GM12878 (cell line): Measurements from ENCODE around the gene CAV1. TPM values are rescaled to one million over a fixed set of nuclear protein-coding genes. Genes with fewer than 3 reads are reported as not detected.

Experiments
- ATAC-seq: fragments of 200-7000 bp; cut with Tn5 transposase; 3 replicates; pipeline ENCODE4 v1.9.1; 2020; ENCODE audit warnings: mild to moderate bottlenecking, moderate library complexity
- BruUV-seq: library from RNA; stranded (reverse); fragments of 400-500 nt; replicated peaks from 2 replicates; lab custom pipeline; 2021; lab: Mats Ljungman, UMichigan
- CTCF ChIA-PET: fragments of 300-600 bp; sonication (Branson Sonifier 250); formaldehyde crosslinking; extraction: SDS; loops from one replicate; lab custom pipeline; 2021; ENCODE audit warnings: inconsistent platforms; lab: Yijun Ruan, JAX
- POLR2A ChIA-PET: fragments of 350-600 bp; formaldehyde crosslinking; extraction: SDS; loops from one replicate; lab custom pipeline; 2021; ENCODE audit warnings: inconsistent platforms; lab: Charles Lee
- RAD21 ChIA-PET: fragments of 300-600 bp; sonication (Branson Sonifier 250); formaldehyde crosslinking; loops from one replicate; lab custom pipeline; 2023; ENCODE audit warnings: antibody characterized with exemption; ENCODE audit not compliant: unreplicated experiment; lab: Charles Lee
- SMC1A ChIA-PET: fragments of 300-600 bp; sonication (Branson Sonifier 250); formaldehyde crosslinking; loops from one replicate; lab custom pipeline; 2023; ENCODE audit not compliant: unreplicated experiment, uncharacterized antibody; lab: Charles Lee
- DNase-seq: peaks from one replicate; pipeline ENCODE4 v3.0.0-alpha.2; 2011; ENCODE audit warnings: low read depth, low spot score
- FAIRE-seq: peaks from 3 replicates; lab custom pipeline; 2011; peaks lifted over from hg19 to GRCh38; lab: Jason Lieb, UNC
- H2AFZ ChIP-seq: 2 replicates; pipeline ENCODE4 v1.6.0; 2011; ENCODE audit warnings: low read depth, low read length, control low read depth; ENCODE audit not compliant: control insufficient read depth
- H3K27ac ChIP-seq: 2 replicates; pipeline ENCODE4 v1.5.1; 2011; ENCODE audit warnings: control low read depth; ENCODE audit not compliant: control insufficient read depth, insufficient read depth
- H3K27me3 ChIP-seq, 2 experiments: replicated peaks in 1 of 2; 2 replicates each; pipeline versions ENCODE4 v1.6.0 to v1.6.1; 2011; ENCODE audit warnings: low read length in 1 of 2; ENCODE audit not compliant: control insufficient read depth in 2 of 2, insufficient read depth in 2 of 2
- H3K36me3 ChIP-seq, 2 experiments: 2 replicates each; pipeline ENCODE4 v1.5.1; 2011; ENCODE audit warnings: low read length in 1 of 2; ENCODE audit not compliant: control insufficient read depth in 2 of 2, insufficient read depth in 2 of 2
- H3K4me1 ChIP-seq: 2 replicates; pipeline ENCODE4 v1.6.1; 2011; ENCODE audit warnings: mild to moderate bottlenecking, low read length, moderate library complexity, mixed read lengths; ENCODE audit not compliant: control insufficient read depth, insufficient read depth
- H3K4me2 ChIP-seq: 2 replicates; pipeline ENCODE4 v1.6.0; 2011; ENCODE audit warnings: control low read depth; ENCODE audit not compliant: control insufficient read depth, insufficient read depth
- H3K4me3 ChIP-seq: fragments of 200-600 bp; sonication (generic); 2 replicates; pipeline ENCODE4 v1.5.1; 2016
- H3K79me2 ChIP-seq: 2 replicates; pipeline ENCODE4 v1.6.0; 2011; ENCODE audit warnings: low read length; ENCODE audit not compliant: control insufficient read depth, insufficient read depth
- H3K9ac ChIP-seq: 2 replicates; pipeline ENCODE4 v1.8.0; 2011; ENCODE audit warnings: low read length, control low read depth, mixed read lengths; ENCODE audit not compliant: control insufficient read depth, insufficient read depth
- H3K9me3 ChIP-seq: replicated peaks from 3 replicates; pipeline ENCODE4 v1.5.1; 2011; ENCODE audit warnings: mild to moderate bottlenecking, low read length; ENCODE audit not compliant: control insufficient read depth, insufficient read depth
- H4K20me1 ChIP-seq: 2 replicates; pipeline ENCODE4 v1.6.0; 2011; ENCODE audit not compliant: control insufficient read depth, insufficient read depth
- BCL11A ChIP-seq: IDR thresholded peaks from 2 replicates; pipeline ENCODE4 v1.6.1; 2011; ENCODE audit warnings: low read depth, low read length
- BRCA1 ChIP-seq: IDR thresholded peaks from 2 replicates; pipeline ENCODE4 v1.6.1; 2011; ENCODE audit warnings: low read depth, low read length, improper control_type of control experiment
- ETV6 ChIP-seq, 2 experiments: fragments of 450-650 bp in 1 of 2; IDR thresholded peaks in 1 of 2; conservative IDR thresholded peaks in 1 of 2; 2 replicates each; pipeline ENCODE4 v1.6.1; 2014; ENCODE audit warnings: antibody characterized with exemption in 1 of 2, borderline replicate concordance in 1 of 2, low read depth in 1 of 2, mild to moderate bottlenecking in 1 of 2, moderate library complexity in 1 of 2
- FOXM1 ChIP-seq: IDR thresholded peaks from 2 replicates; pipeline ENCODE4 v1.6.1; 2012; ENCODE audit warnings: low read depth, mild to moderate bottlenecking, inconsistent platforms, low read length, moderate library complexity
- HCFC1 ChIP-seq: fragments of 150-350 bp; IDR thresholded peaks from 2 replicates; pipeline ENCODE4 v1.6.1; 2014; ENCODE audit warnings: low read length
- NFXL1 ChIP-seq: fragments of 450-650 bp; IDR thresholded peaks from 2 replicates; pipeline ENCODE4 v1.6.1; 2017; ENCODE audit warnings: antibody characterized with exemption, mild to moderate bottlenecking, borderline replicate concordance
- POLR2A ChIP-seq: IDR thresholded peaks from 2 replicates; pipeline ENCODE4 v1.6.1; 2011; ENCODE audit warnings: low read depth, mild to moderate bottlenecking, low read length
- POLR2AphosphoS2 ChIP-seq: IDR thresholded peaks from 2 replicates; pipeline ENCODE4 v1.6.1; 2011; ENCODE audit warnings: low read depth, mild to moderate bottlenecking, low read length, improper control_type of control experiment, moderate library complexity
- RELA ChIP-seq: fragments of 450-650 bp; IDR thresholded peaks from 2 replicates; pipeline ENCODE4 v1.8.0; 2014; ENCODE audit warnings: borderline replicate concordance; ENCODE audit not compliant: partially characterized antibody
- SMAD5 ChIP-seq: IDR thresholded peaks from 2 replicates; pipeline ENCODE4 v1.6.1; 2016; ENCODE audit warnings: antibody characterized with exemption, low read depth
- SP1 ChIP-seq: IDR thresholded peaks from one replicate; pipeline ENCODE4 v1.6.1; 2011; ENCODE audit warnings: low read depth, low read length
- SREBF2 ChIP-seq: IDR thresholded peaks from 2 replicates; pipeline ENCODE4 v1.6.1; 2012; ENCODE audit warnings: mild to moderate bottlenecking, low read length
- SUPT20H ChIP-seq: IDR thresholded peaks from 2 replicates; pipeline ENCODE4 v1.6.1; 2011; ENCODE audit warnings: low read depth, mild to moderate bottlenecking, low read length, moderate library complexity, borderline replicate concordance; ENCODE audit not compliant: control insufficient read depth
- SUZ12 ChIP-seq: fragments of 200-600 bp; sonication (generic); IDR thresholded peaks from one replicate; pipeline ENCODE4 v1.6.1; 2018; ENCODE audit warnings: antibody characterized with exemption, mild to moderate bottlenecking; ENCODE audit not compliant: unreplicated experiment
- TAF1 ChIP-seq: IDR thresholded peaks from 2 replicates; pipeline ENCODE4 v1.6.1; 2011; ENCODE audit warnings: mild to moderate bottlenecking, low read depth, low read length, borderline replicate concordance
- ZNF622 ChIP-seq: fragments of 450-650 bp; IDR thresholded peaks from 2 replicates; pipeline ENCODE4 v1.6.1; 2017; ENCODE audit warnings: mild to moderate bottlenecking, inconsistent platforms
- WGBS: methylation state at CpG from one replicate; pipeline ENCODE4 v1.1.6; 2016; ENCODE audit warnings: low lambda C conversion rate; ENCODE audit not compliant: insufficient replicate concordance, insufficient coverage; ENCODE audit errors: missing lambda C conversion rate; 5-methylcytosine and 5-hydroxymethylcytosine counted together
- in situ Hi-C: fragments of 300-500 bp; cut with MboI; formaldehyde crosslinking; loops from 9 replicates; pipeline ENCODE4 v1.14.3; 2018; ENCODE audit warnings: mixed read lengths
- intact Hi-C: fragments of 100-400 bp; cut with micrococcal nuclease; formaldehyde crosslinking; loops from one replicate; pipeline ENCODE4 v1.14.2; 2022; ENCODE audit not compliant: unreplicated experiment
- polyA plus RNA-seq, 11 experiments: library from polyadenylated mRNA; depleted of rRNA in 4 of 11; unstranded in 6 of 11; stranded (reverse) in 5 of 11; fragments of >200 nt; fragmentation: Nextera tagmentation in 4 of 11; fragmentation: Illumina TruSeq in 1 of 11; extraction: Ambion mirVana in 4 of 11; extraction: Trizol in 1 of 11; gene quantifications; 1 replicate in 1 of 11; 2 replicates in 10 of 11; pipeline versions ENCODE4 v1.2.1 to v1.2.3, GENCODE V29; 2011 to 2016; ENCODE audit warnings: inconsistent platforms in 2 of 11, missing spikeins in 2 of 11, low read depth in 1 of 11
- total RNA-seq, 4 experiments: library from RNA; depleted of rRNA in 3 of 4; stranded (reverse); fragments of >200 nt in 3 of 4; fragmentation: Illumina TruSeq in 1 of 4; extraction: Trizol in 1 of 4; gene quantifications; 2 replicates each; pipeline versions ENCODE4 v1.2.1 to v1.2.3, GENCODE V29; 2013 to 2021
- TF ChIP-seq, protein P1 (sequence below): IDR thresholded peaks from 2 replicates; pipeline ENCODE4 v1.6.1; 2012; ENCODE audit warnings: low read length, inconsistent platforms
- TF ChIP-seq, protein P2 (sequence below): fragments of 450-650 bp; IDR thresholded peaks from 2 replicates; pipeline ENCODE4 v1.6.1; 2017; ENCODE audit warnings: mild to moderate bottlenecking, moderate library complexity
- TF ChIP-seq, protein P3 (sequence below): fragments of 450-650 bp; IDR thresholded peaks from 2 replicates; pipeline ENCODE4 v1.6.1; 2014; ENCODE audit warnings: mild to moderate bottlenecking

The CAV1 gene
- total and polyA plus RNA-seq, 10 of the 15 experiments (the other 5 are each of a cell fraction or from before 2014, with no cell fraction given), result 0.45 to 26.5 (median 2.0) TPM

DNA sequence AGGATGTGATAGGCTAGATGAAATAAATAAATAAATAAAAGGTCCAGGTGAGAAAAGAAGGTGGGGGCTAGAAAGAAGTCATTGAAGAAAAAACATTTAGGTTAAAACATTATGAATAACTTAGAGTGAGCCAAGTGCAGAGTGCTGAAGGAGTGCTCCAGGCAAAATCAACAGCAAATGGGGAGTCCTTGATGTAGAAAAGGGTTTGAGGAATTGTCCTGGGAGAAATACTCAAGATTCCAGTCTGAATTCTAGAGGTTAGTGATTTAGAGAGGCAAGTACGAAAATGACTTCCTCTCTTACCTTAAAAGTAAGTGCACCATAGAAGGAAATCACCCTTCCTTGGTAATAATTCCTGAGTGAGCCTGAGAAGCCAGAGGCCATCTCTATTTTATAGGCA is 19.7 kb downstream of the CAV1 start:
- no TSS peak for BruUV-seq
- H4K20me1 ChIP-seq, result no peaks in the 10 kb centered on the region
- RAD21 ChIA-PET, result interaction anchor here (1.7 kb wide), 1 partner anchor 44 kb away, joined by 5 read pairs; no protein-coding TSS in a partner anchor
- intact Hi-C loops, result no loop called here
- H2AFZ ChIP-seq, result no peak overlapping the region
- H3K9me3 ChIP-seq, result no peaks in the 10 kb centered on the region
- no peak overlapping the region for H3K9ac ChIP-seq
- in situ Hi-C loops, result no loop called here
- no peak overlapping the region for H3K4me3 ChIP-seq
- no peaks in the 10 kb centered on the region for H3K36me3 ChIP-seq
- POLR2A ChIA-PET, result no interaction called here
- H3K27ac ChIP-seq, result no peak overlapping the region
- SMC1A ChIA-PET, result no interaction called here
- no peak for DNase-seq
- H3K4me1 ChIP-seq, result peaks cover 15% of the 10 kb centered on the region
- WGBS, result 47% methylated on average over 1 of the region's 1 CpG
- H3K4me2 ChIP-seq, result no peak overlapping the region
- H3K27me3 ChIP-seq, result no peaks in the 10 kb centered on the region
- no peak for ATAC-seq
- TF ChIP-seq ZNF622 (no peak), SP1 (no peak), SMAD5 (no peak), SUPT20H (no peak), ETV6 (conservative IDR thresholded peaks at IDR 0.05 in 1 of 2, IDR thresholded peaks at IDR 0.05 in 1 of 2; ENCODE audit: borderline replicate concordance in 1 of 2, low read depth in 1 of 2) (no peak), BRCA1 (no peak), SUZ12 (no peak), POLR2A (no peak), RELA (no peak), NFXL1 (no peak), FOXM1 (no peak), BCL11A (no peak), HCFC1 (no peak), SREBF2 (no peak), TAF1 (no peak), POLR2AphosphoS2 (no peak)
- TF ChIP-seq, protein P1, sequence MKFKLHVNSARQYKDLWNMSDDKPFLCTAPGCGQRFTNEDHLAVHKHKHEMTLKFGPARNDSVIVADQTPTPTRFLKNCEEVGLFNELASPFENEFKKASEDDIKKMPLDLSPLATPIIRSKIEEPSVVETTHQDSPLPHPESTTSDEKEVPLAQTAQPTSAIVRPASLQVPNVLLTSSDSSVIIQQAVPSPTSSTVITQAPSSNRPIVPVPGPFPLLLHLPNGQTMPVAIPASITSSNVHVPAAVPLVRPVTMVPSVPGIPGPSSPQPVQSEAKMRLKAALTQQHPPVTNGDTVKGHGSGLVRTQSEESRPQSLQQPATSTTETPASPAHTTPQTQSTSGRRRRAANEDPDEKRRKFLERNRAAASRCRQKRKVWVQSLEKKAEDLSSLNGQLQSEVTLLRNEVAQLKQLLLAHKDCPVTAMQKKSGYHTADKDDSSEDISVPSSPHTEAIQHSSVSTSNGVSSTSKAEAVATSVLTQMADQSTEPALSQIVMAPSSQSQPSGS, result no peak
- TF ChIP-seq, protein P2, sequence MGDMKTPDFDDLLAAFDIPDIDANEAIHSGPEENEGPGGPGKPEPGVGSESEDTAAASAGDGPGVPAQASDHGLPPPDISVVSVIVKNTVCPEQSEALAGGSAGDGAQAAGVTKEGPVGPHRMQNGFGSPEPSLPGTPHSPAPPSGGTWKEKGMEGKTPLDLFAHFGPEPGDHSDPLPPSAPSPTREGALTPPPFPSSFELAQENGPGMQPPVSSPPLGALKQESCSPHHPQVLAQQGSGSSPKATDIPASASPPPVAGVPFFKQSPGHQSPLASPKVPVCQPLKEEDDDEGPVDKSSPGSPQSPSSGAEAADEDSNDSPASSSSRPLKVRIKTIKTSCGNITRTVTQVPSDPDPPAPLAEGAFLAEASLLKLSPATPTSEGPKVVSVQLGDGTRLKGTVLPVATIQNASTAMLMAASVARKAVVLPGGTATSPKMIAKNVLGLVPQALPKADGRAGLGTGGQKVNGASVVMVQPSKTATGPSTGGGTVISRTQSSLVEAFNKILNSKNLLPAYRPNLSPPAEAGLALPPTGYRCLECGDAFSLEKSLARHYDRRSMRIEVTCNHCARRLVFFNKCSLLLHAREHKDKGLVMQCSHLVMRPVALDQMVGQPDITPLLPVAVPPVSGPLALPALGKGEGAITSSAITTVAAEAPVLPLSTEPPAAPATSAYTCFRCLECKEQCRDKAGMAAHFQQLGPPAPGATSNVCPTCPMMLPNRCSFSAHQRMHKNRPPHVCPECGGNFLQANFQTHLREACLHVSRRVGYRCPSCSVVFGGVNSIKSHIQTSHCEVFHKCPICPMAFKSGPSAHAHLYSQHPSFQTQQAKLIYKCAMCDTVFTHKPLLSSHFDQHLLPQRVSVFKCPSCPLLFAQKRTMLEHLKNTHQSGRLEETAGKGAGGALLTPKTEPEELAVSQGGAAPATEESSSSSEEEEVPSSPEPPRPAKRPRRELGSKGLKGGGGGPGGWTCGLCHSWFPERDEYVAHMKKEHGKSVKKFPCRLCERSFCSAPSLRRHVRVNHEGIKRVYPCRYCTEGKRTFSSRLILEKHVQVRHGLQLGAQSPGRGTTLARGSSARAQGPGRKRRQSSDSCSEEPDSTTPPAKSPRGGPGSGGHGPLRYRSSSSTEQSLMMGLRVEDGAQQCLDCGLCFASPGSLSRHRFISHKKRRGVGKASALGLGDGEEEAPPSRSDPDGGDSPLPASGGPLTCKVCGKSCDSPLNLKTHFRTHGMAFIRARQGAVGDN, result no peak
- TF ChIP-seq, protein P3, sequence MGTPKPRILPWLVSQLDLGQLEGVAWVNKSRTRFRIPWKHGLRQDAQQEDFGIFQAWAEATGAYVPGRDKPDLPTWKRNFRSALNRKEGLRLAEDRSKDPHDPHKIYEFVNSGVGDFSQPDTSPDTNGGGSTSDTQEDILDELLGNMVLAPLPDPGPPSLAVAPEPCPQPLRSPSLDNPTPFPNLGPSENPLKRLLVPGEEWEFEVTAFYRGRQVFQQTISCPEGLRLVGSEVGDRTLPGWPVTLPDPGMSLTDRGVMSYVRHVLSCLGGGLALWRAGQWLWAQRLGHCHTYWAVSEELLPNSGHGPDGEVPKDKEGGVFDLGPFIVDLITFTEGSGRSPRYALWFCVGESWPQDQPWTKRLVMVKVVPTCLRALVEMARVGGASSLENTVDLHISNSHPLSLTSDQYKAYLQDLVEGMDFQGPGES, result no peak
- CTCF ChIA-PET, result interaction anchor here (2.9 kb wide), 1 partner anchor 18 kb away, joined by 10 read pairs; the partner anchor contains the start of gene CAV1
- FAIRE-seq, result no peak
- no peaks in the 10 kb centered on the region for H3K79me2 ChIP-seq
